SK-N-SH (cell line): Measurements from ENCODE around the gene C18orf32. TPM values are rescaled to one million over a fixed set of nuclear protein-coding genes. Genes with fewer than 3 reads are reported as not detected.

Source experiments
- CTCF ChIA-PET: fragments of 300-600, 350-600 bp; formaldehyde crosslinking; extraction: SDS; loops from one replicate; lab custom pipeline; 2021; lab: Yijun Ruan, JAX
- POLR2A ChIA-PET: fragments of 350-600 bp; sonication (Branson Sonifier 250); formaldehyde crosslinking; extraction: SDS; loops from one replicate; lab custom pipeline; 2020; ENCODE audit warnings: antibody characterized with exemption, inconsistent platforms; lab: Yijun Ruan, JAX
- DNase-seq: peaks from one replicate; pipeline ENCODE4 v3.0.0; 2012
- H2AFZ ChIP-seq: fragments of 200-600 bp; sonication (generic); 2 replicates; pipeline ENCODE4 v1.8.1; 2016; ENCODE audit warnings: antibody characterized with exemption, mild to moderate bottlenecking, low read depth
- H3F3A ChIP-seq: fragments of 200-600 bp; sonication (generic); replicated peaks from 2 replicates; pipeline ENCODE3; 2016; ENCODE audit warnings: antibody characterized with exemption, mild to moderate bottlenecking; ENCODE audit not compliant: insufficient read depth
- H3K27ac ChIP-seq, 2 experiments: fragments of 200-500 bp in 1 of 2; fragments of 200-600 bp in 1 of 2; sonication (Bioruptor generic) in 1 of 2; sonication (generic), shearing (Covaris generic) in 1 of 2; 2 replicates each; pipeline versions ENCODE4 v1.5.1 to v1.6.1; 2014 to 2016; ENCODE audit warnings: low read depth in 2 of 2, inconsistent platforms in 1 of 2, low read length in 1 of 2, mild to moderate bottlenecking in 1 of 2, mixed read lengths in 1 of 2
- H3K27me3 ChIP-seq: fragments of 200-600 bp; sonication (generic), shearing (Covaris generic); 2 replicates; pipeline ENCODE4 v1.6.1; 2016; ENCODE audit warnings: mixed run types; ENCODE audit not compliant: insufficient read depth
- H3K36me3 ChIP-seq, 2 experiments: fragments of 200-500 bp in 1 of 2; fragments of 200-600 bp in 1 of 2; sonication (Bioruptor generic) in 1 of 2; sonication (generic) in 1 of 2; replicated peaks in 1 of 2; 2 replicates each; pipeline versions ENCODE3 to v1.5.1; 2014 to 2016; ENCODE audit warnings: low read length in 1 of 2, mild to moderate bottlenecking in 1 of 2; ENCODE audit not compliant: insufficient read depth in 2 of 2, control insufficient read depth in 1 of 2
- H3K4me1 ChIP-seq, 2 experiments: fragments of 200-500 bp in 1 of 2; fragments of 200-600 bp in 1 of 2; sonication (Bioruptor generic) in 1 of 2; sonication (generic), shearing (Covaris generic) in 1 of 2; 2 replicates each; pipeline versions ENCODE4 v1.5.1 to v1.6.1; 2014 to 2016; ENCODE audit warnings: low read depth in 1 of 2, low read length in 1 of 2, mixed run types in 1 of 2; ENCODE audit not compliant: insufficient read depth in 2 of 2, control insufficient read depth in 1 of 2
- H3K4me2 ChIP-seq: fragments of 200-600 bp; sonication (generic), shearing (Covaris generic); 2 replicates; pipeline ENCODE4 v1.6.1; 2017; ENCODE audit warnings: mixed run types
- H3K4me3 ChIP-seq, 2 experiments: fragments of 200-500 bp in 1 of 2; fragments of 200-600 bp in 1 of 2; sonication (Bioruptor generic) in 1 of 2; sonication (generic), shearing (Covaris generic) in 1 of 2; 2 replicates each; pipeline versions ENCODE4 v1.5.1 to v1.8.1; 2014 to 2016; ENCODE audit warnings: low read depth in 2 of 2, inconsistent platforms in 1 of 2, low read length in 1 of 2, mild to moderate bottlenecking in 1 of 2, mixed read lengths in 1 of 2, moderate library complexity in 1 of 2
- H3K79me2 ChIP-seq: fragments of 200-600 bp; sonication (generic); 2 replicates; pipeline ENCODE4 v1.8.1; 2017; ENCODE audit warnings: mild to moderate bottlenecking; ENCODE audit not compliant: insufficient read depth
- H3K9ac ChIP-seq: fragments of 200-600 bp; sonication (generic); 2 replicates; pipeline ENCODE4 v1.6.1; 2017; ENCODE audit warnings: mixed run types
- H3K9me2 ChIP-seq: fragments of 200-600 bp; sonication (generic); 2 replicates; pipeline ENCODE4 v1.6.1; 2017; ENCODE audit warnings: mixed run types
- H3K9me3 ChIP-seq: fragments of 200-600 bp; sonication (generic); 2 replicates; pipeline ENCODE4 v1.6.1; 2017; ENCODE audit warnings: mixed run types, mild to moderate bottlenecking, moderate library complexity
- H4K20me1 ChIP-seq: fragments of 200-600 bp; sonication (generic); 2 replicates; pipeline ENCODE4 v1.6.1; 2017; ENCODE audit warnings: mild to moderate bottlenecking, mixed run types; ENCODE audit not compliant: insufficient read depth
- CHD2 ChIP-seq: fragments of 150-350 bp; IDR thresholded peaks from 2 replicates; pipeline ENCODE4 v1.6.1; 2018; ENCODE audit warnings: low read length; ENCODE audit not compliant: partially characterized antibody
- FOXM1 ChIP-seq: IDR thresholded peaks from 2 replicates; pipeline ENCODE4 v1.4.0; 2012; ENCODE audit warnings: low read depth, mild to moderate bottlenecking
- GABPA ChIP-seq: IDR thresholded peaks from 2 replicates; pipeline ENCODE4 v1.4.0; 2012; ENCODE audit warnings: low read depth, mild to moderate bottlenecking
- MEF2A ChIP-seq: IDR thresholded peaks from 2 replicates; pipeline ENCODE4 v1.4.0; 2012; ENCODE audit warnings: low read depth, borderline replicate concordance
- NRF1 ChIP-seq: IDR thresholded peaks from 2 replicates; pipeline ENCODE4 v1.6.1; 2012; ENCODE audit warnings: low read depth, mild to moderate bottlenecking, low read length
- RCOR1 ChIP-seq: fragments of 150-350 bp; IDR thresholded peaks from 2 replicates; pipeline ENCODE4 v1.6.1; 2017; ENCODE audit warnings: antibody characterized with exemption, low read length
- SMC3 ChIP-seq: IDR thresholded peaks from 2 replicates; pipeline ENCODE4 v1.6.1; 2012; ENCODE audit warnings: low read depth, low read length, improper control_type of control experiment
- TCF12 ChIP-seq: IDR thresholded peaks from 2 replicates; pipeline ENCODE4 v1.4.0; 2012
- YY1 ChIP-seq: IDR thresholded peaks from 2 replicates; pipeline ENCODE4 v1.4.0; 2012; ENCODE audit warnings: low read depth, mild to moderate bottlenecking
- WGBS: methylation state at CpG from one replicate; pipeline ENCODE4 v1.1.6; 2017; ENCODE audit warnings: low lambda C conversion rate; 5-methylcytosine and 5-hydroxymethylcytosine counted together
- polyA plus RNA-seq, 3 experiments: library from polyadenylated mRNA; depleted of rRNA; stranded (reverse); fragments of >200 nt; gene quantifications; 2 replicates each; pipeline ENCODE4 v1.2.3, GENCODE V29; 2012
- TF ChIP-seq, protein P1 (sequence below): IDR thresholded peaks from 2 replicates; pipeline ENCODE4 v1.4.0; 2012; ENCODE audit warnings: low read depth, borderline replicate concordance
- TF ChIP-seq, protein P2 (sequence below): fragments of 200-600 bp; sonication (generic); IDR thresholded peaks from 2 replicates; pipeline ENCODE4 v1.6.1; 2017; ENCODE audit warnings: antibody characterized with exemption, mild to moderate bottlenecking, moderate library complexity
- TF ChIP-seq, protein P3 (sequence below): IDR thresholded peaks from 2 replicates; pipeline ENCODE4 v1.4.0; 2012; ENCODE audit warnings: low read depth, borderline replicate concordance
- TF ChIP-seq, protein P4 (sequence below): IDR thresholded peaks from 2 replicates; pipeline ENCODE4 v1.6.1; 2012; ENCODE audit warnings: mild to moderate bottlenecking, low read depth, low read length, moderate library complexity
- TF ChIP-seq, protein P5 (sequence below): IDR thresholded peaks from 2 replicates; pipeline ENCODE4 v1.4.0; 2012; ENCODE audit warnings: low read depth
- TF ChIP-seq, protein P6 (sequence below): IDR thresholded peaks from 2 replicates; pipeline ENCODE4; 2012

C18orf32 gene
- polyA plus RNA-seq, 1 of the 3 experiments (the other 2 are of a cell fraction), result 29.4 TPM

DNA sequence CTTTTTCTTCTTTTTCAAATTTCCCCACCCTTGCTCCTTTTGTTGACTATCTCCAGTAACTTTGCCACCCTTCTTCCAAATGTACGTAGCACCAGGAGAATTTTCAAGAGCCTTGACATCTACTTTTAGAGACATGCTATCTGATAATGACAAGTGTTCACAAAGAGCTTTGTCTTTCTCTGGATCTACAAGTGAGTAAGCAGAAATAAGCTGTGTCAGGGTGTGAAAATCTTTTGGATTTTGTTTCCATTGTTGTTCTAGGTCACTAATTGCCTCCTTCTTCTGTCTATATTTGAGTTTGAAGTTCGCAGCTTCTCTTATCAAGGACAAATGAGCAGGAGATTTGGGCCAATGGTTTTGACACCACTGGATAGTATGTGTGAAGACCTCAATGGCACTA, 8.4 kb upstream of the C18orf32 start:
- no peak for DNase-seq

More for the DNA sequence above, 8.4 kb upstream of the C18orf32 start:
- peaks cover 29% of the 10 kb centered on the region for H3F3A ChIP-seq
- no peak overlapping the region for H3K4me2 ChIP-seq
- 75% methylated on average over 2 of the region's 2 CpGs for WGBS
- no peak overlapping the region for H3K9ac ChIP-seq
- TF ChIP-seq TCF12 (no peak), YY1 (no peak), MEF2A (no peak), RCOR1 (no peak), CHD2 (no peak), GABPA (no peak), FOXM1 (no peak), SMC3 (no peak), NRF1 (no peak)
- TF ChIP-seq, protein P1, sequence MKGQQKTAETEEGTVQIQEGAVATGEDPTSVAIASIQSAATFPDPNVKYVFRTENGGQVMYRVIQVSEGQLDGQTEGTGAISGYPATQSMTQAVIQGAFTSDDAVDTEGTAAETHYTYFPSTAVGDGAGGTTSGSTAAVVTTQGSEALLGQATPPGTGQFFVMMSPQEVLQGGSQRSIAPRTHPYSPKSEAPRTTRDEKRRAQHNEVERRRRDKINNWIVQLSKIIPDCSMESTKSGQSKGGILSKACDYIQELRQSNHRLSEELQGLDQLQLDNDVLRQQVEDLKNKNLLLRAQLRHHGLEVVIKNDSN, result no peak
- TF ChIP-seq, protein P2, sequence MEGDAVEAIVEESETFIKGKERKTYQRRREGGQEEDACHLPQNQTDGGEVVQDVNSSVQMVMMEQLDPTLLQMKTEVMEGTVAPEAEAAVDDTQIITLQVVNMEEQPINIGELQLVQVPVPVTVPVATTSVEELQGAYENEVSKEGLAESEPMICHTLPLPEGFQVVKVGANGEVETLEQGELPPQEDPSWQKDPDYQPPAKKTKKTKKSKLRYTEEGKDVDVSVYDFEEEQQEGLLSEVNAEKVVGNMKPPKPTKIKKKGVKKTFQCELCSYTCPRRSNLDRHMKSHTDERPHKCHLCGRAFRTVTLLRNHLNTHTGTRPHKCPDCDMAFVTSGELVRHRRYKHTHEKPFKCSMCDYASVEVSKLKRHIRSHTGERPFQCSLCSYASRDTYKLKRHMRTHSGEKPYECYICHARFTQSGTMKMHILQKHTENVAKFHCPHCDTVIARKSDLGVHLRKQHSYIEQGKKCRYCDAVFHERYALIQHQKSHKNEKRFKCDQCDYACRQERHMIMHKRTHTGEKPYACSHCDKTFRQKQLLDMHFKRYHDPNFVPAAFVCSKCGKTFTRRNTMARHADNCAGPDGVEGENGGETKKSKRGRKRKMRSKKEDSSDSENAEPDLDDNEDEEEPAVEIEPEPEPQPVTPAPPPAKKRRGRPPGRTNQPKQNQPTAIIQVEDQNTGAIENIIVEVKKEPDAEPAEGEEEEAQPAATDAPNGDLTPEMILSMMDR, result no peak
- TF ChIP-seq, protein P3, sequence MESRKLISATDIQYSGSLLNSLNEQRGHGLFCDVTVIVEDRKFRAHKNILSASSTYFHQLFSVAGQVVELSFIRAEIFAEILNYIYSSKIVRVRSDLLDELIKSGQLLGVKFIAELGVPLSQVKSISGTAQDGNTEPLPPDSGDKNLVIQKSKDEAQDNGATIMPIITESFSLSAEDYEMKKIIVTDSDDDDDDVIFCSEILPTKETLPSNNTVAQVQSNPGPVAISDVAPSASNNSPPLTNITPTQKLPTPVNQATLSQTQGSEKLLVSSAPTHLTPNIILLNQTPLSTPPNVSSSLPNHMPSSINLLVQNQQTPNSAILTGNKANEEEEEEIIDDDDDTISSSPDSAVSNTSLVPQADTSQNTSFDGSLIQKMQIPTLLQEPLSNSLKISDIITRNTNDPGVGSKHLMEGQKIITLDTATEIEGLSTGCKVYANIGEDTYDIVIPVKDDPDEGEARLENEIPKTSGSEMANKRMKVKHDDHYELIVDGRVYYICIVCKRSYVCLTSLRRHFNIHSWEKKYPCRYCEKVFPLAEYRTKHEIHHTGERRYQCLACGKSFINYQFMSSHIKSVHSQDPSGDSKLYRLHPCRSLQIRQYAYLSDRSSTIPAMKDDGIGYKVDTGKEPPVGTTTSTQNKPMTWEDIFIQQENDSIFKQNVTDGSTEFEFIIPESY, result no peak
- TF ChIP-seq, protein P4, sequence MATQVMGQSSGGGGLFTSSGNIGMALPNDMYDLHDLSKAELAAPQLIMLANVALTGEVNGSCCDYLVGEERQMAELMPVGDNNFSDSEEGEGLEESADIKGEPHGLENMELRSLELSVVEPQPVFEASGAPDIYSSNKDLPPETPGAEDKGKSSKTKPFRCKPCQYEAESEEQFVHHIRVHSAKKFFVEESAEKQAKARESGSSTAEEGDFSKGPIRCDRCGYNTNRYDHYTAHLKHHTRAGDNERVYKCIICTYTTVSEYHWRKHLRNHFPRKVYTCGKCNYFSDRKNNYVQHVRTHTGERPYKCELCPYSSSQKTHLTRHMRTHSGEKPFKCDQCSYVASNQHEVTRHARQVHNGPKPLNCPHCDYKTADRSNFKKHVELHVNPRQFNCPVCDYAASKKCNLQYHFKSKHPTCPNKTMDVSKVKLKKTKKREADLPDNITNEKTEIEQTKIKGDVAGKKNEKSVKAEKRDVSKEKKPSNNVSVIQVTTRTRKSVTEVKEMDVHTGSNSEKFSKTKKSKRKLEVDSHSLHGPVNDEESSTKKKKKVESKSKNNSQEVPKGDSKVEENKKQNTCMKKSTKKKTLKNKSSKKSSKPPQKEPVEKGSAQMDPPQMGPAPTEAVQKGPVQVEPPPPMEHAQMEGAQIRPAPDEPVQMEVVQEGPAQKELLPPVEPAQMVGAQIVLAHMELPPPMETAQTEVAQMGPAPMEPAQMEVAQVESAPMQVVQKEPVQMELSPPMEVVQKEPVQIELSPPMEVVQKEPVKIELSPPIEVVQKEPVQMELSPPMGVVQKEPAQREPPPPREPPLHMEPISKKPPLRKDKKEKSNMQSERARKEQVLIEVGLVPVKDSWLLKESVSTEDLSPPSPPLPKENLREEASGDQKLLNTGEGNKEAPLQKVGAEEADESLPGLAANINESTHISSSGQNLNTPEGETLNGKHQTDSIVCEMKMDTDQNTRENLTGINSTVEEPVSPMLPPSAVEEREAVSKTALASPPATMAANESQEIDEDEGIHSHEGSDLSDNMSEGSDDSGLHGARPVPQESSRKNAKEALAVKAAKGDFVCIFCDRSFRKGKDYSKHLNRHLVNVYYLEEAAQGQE, result no peak
- TF ChIP-seq, protein P5, sequence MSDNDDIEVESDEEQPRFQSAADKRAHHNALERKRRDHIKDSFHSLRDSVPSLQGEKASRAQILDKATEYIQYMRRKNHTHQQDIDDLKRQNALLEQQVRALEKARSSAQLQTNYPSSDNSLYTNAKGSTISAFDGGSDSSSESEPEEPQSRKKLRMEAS, result no peak
- TF ChIP-seq, protein P6, sequence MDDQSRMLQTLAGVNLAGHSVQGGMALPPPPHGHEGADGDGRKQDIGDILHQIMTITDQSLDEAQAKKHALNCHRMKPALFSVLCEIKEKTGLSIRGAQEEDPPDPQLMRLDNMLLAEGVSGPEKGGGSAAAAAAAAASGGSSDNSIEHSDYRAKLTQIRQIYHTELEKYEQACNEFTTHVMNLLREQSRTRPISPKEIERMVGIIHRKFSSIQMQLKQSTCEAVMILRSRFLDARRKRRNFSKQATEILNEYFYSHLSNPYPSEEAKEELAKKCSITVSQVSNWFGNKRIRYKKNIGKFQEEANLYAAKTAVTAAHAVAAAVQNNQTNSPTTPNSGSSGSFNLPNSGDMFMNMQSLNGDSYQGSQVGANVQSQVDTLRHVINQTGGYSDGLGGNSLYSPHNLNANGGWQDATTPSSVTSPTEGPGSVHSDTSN, result no peak
- peaks cover 12 to 15% of the 10 kb centered on the region in 2 experiments for H3K36me3 ChIP-seq
- H3K4me3 ChIP-seq, result no peak overlapping the region
- H3K27me3 ChIP-seq, result no peaks in the 10 kb centered on the region
- peak overlapping the region; percentile 85; the same call in 1 of the 2 replicates for H2AFZ ChIP-seq
- H3K9me3 ChIP-seq, result no peaks in the 10 kb centered on the region
- ChIA-PET CTCF (interaction anchor here (0.6 to 3.8 kb wide), 6 partner anchors 8 to 862 kb away, joined by 3 to 26 read pairs (median 3); partner anchors contain the start of gene C18orf32), POLR2A (interaction anchor here (1.1 kb wide), 1 partner anchor 8 kb away, joined by 5 read pairs; the partner anchor contains the start of gene C18orf32)
- H3K4me1 ChIP-seq, result peaks cover 18 to 21% of the 10 kb centered on the region in 2 experiments; a peak in 3 of 4 replicates
- H3K27ac ChIP-seq, result peak overlapping the region; percentile 28 to 63; a peak in 2 of 4 replicates
- peaks cover 13% of the 10 kb centered on the region for H4K20me1 ChIP-seq
- no peaks in the 10 kb centered on the region for H3K9me2 ChIP-seq
- H3K79me2 ChIP-seq, result peaks cover 18% of the 10 kb centered on the region
